K562 (cell line): ENCODE data around the gene GNRHR. TPM values are rescaled to one million over a fixed set of nuclear protein-coding genes. Genes with fewer than 3 reads are reported as not detected.

Experiments
- AFF4 ChIP-seq: sonication (generic); formaldehyde crosslinking; IDR thresholded peaks from 2 replicates; pipeline ENCODE4 v1.8.0; 2023; ENCODE audit warnings: mild to moderate bottlenecking, missing genetic modification reagents
- E2F6 ChIP-seq, 2 experiments: IDR thresholded peaks; 2 replicates each; pipeline ENCODE4 v1.6.1; 2011; ENCODE audit warnings: borderline replicate concordance in 1 of 2, control low read depth in 1 of 2, low read depth in 1 of 2, low read length in 1 of 2, mild to moderate bottlenecking in 1 of 2, mixed read lengths in 1 of 2, moderate library complexity in 1 of 2; ENCODE audit not compliant: insufficient read depth in 1 of 2, insufficient read length in 1 of 2, poor library complexity in 1 of 2, severe bottlenecking in 1 of 2; ENCODE audit errors: extremely low read depth in 1 of 2
- EGR1 ChIP-seq: fragments of 450-650 bp; conservative IDR thresholded peaks from 2 replicates; pipeline ENCODE4 v1.6.1; 2017; ENCODE audit warnings: mild to moderate bottlenecking
- FOXA3 ChIP-seq, 2 experiments: fragments of 450-650 bp in 1 of 2; sonication (generic) in 1 of 2; formaldehyde crosslinking; IDR thresholded peaks in 1 of 2; conservative IDR thresholded peaks in 1 of 2; 2 replicates each; pipeline versions ENCODE4 v1.4.0 to v1.8.0; 2020 to 2022; ENCODE audit warnings: mild to moderate bottlenecking in 2 of 2, missing genetic modification reagents in 1 of 2
- FOXK2 ChIP-seq, 2 experiments: fragments of 450-650 bp; IDR thresholded peaks in 1 of 2; conservative IDR thresholded peaks in 1 of 2; 2 replicates each; pipeline ENCODE4 v1.6.1; 2016; ENCODE audit warnings: low read depth in 2 of 2, mild to moderate bottlenecking in 1 of 2
- HNRNPH1 ChIP-seq: fragments of 200-400 bp; formaldehyde crosslinking; optimal IDR thresholded peaks from 2 replicates; pipeline ENCODE3; 2017; ENCODE audit warnings: low read depth, mild to moderate bottlenecking, low read length, moderate library complexity
- HOXB6 ChIP-seq: fragments of 250-450 bp; sonication (Bioruptor Pico); IDR thresholded peaks from 2 replicates; pipeline ENCODE4 v1.5.1; 2022; ENCODE audit warnings: mild to moderate bottlenecking, borderline replicate concordance
- KLF16 ChIP-seq: IDR thresholded peaks from 2 replicates; pipeline ENCODE4 v1.6.1; 2016; ENCODE audit warnings: antibody characterized with exemption
- MIER1 ChIP-seq: fragments of 450-650 bp; IDR thresholded peaks from 2 replicates; pipeline ENCODE4 v1.6.1; 2016; ENCODE audit warnings: antibody characterized with exemption, mild to moderate bottlenecking, low read depth
- NCOA2 ChIP-seq, 2 experiments: fragments of 450-650 bp; IDR thresholded peaks; 2 replicates each; pipeline ENCODE4 v1.6.1; 2018; ENCODE audit warnings: mild to moderate bottlenecking in 2 of 2, moderate library complexity in 1 of 2; ENCODE audit not compliant: partially characterized antibody in 2 of 2
- NELFE ChIP-seq: IDR thresholded peaks from 2 replicates; pipeline ENCODE4 v1.6.1; 2011; ENCODE audit warnings: mild to moderate bottlenecking; ENCODE audit not compliant: insufficient read depth, insufficient read length
- NFIC ChIP-seq: fragments of 450-650 bp; IDR thresholded peaks from 2 replicates; pipeline ENCODE4 v1.6.1; 2017; ENCODE audit warnings: mild to moderate bottlenecking, inconsistent platforms
- NRF1 ChIP-seq, 2 experiments: fragments of 450-650 bp; IDR thresholded peaks in 1 of 2; conservative IDR thresholded peaks in 1 of 2; 2 replicates each; pipeline ENCODE4 v1.6.1; 2014; ENCODE audit warnings: mild to moderate bottlenecking in 2 of 2
- PHF21A ChIP-seq: fragments of 450-650 bp; IDR thresholded peaks from 2 replicates; pipeline ENCODE4 v1.6.1; 2017; ENCODE audit warnings: low read depth, borderline replicate concordance
- POLR2B ChIP-seq: fragments of 450-650 bp; IDR thresholded peaks from 2 replicates; pipeline ENCODE4 v1.6.1; 2018; ENCODE audit warnings: low read depth; ENCODE audit not compliant: partially characterized antibody
- SMAD1 ChIP-seq: fragments of 150-350 bp; IDR thresholded peaks from 2 replicates; pipeline ENCODE4 v1.6.1; 2014; ENCODE audit warnings: low read length, low read depth; ENCODE audit not compliant: partially characterized antibody
- SOX6 ChIP-seq: fragments of 450-650 bp; IDR thresholded peaks from 2 replicates; pipeline ENCODE4 v1.6.1; 2014; ENCODE audit warnings: mild to moderate bottlenecking
- TAL1 ChIP-seq: fragments of 450-650 bp; IDR thresholded peaks from 2 replicates; pipeline ENCODE4 v1.6.1; 2016; ENCODE audit warnings: mild to moderate bottlenecking
- TCF3 ChIP-seq: sonication (generic); formaldehyde crosslinking; IDR thresholded peaks from 2 replicates; pipeline ENCODE4 v1.4.0; 2020; ENCODE audit warnings: mild to moderate bottlenecking, missing genetic modification reagents
- ZNF134 ChIP-seq: fragments of 250-450 bp; sonication (Bioruptor Pico); conservative IDR thresholded peaks from 2 replicates; pipeline ENCODE4 v1.4.0; 2020
- ZNF165 ChIP-seq: fragments of 250-450 bp; sonication (Bioruptor Pico); IDR thresholded peaks from 2 replicates; pipeline ENCODE4 v1.4.0; 2020; ENCODE audit warnings: borderline replicate concordance
- ZNF274 ChIP-seq: IDR thresholded peaks from 2 replicates; pipeline ENCODE4 v1.6.1; 2011; ENCODE audit warnings: low read depth, mild to moderate bottlenecking, low read length, moderate library complexity, borderline replicate concordance
- ZNF561 ChIP-seq: fragments of 450-650 bp; formaldehyde crosslinking; conservative IDR thresholded peaks from 2 replicates; pipeline ENCODE4 v1.4.0; 2020; ENCODE audit warnings: mild to moderate bottlenecking, moderate library complexity
- ZSCAN29 ChIP-seq: fragments of 450-650 bp; IDR thresholded peaks from 2 replicates; pipeline ENCODE4 v1.6.1; 2017
- polyA plus RNA-seq, 8 experiments: library from polyadenylated mRNA; depleted of rRNA in 4 of 8; stranded (reverse) in 5 of 8; unstranded in 3 of 8; fragments of >200 nt; fragmentation: Nextera tagmentation in 2 of 8; fragmentation: Illumina TruSeq in 1 of 8; extraction: Ambion mirVana in 2 of 8; extraction: Trizol in 1 of 8; gene quantifications; 2 replicates each; pipeline versions ENCODE4 v1.2.1 to v1.2.3, GENCODE V29; 2011 to 2014; ENCODE audit warnings: inconsistent platforms in 1 of 8, missing spikeins in 1 of 8
- total RNA-seq, 7 experiments: library from RNA; depleted of rRNA in 6 of 7; stranded (reverse); fragments of >200 nt in 6 of 7; fragmentation: Illumina TruSeq in 2 of 7; extraction: Trizol in 2 of 7; gene quantifications; 2 replicates each; pipeline versions ENCODE4 v1.2.1 to v1.2.3, GENCODE V29; 2011 to 2021; ENCODE audit warnings: low replicate concordance in 1 of 7
- TF ChIP-seq, protein P1 (sequence below): fragments of 250-450 bp; sonication (Bioruptor Pico); IDR thresholded peaks from 2 replicates; pipeline ENCODE4 v1.5.0; 2022; ENCODE audit warnings: mild to moderate bottlenecking

GNRHR gene
- total and polyA plus RNA-seq, 9 of the 15 experiments (the other 6 are each of a cell fraction or from before 2014, with no cell fraction given) = 0.06 to 0.13 TPM; not detected in 7

DNA sequence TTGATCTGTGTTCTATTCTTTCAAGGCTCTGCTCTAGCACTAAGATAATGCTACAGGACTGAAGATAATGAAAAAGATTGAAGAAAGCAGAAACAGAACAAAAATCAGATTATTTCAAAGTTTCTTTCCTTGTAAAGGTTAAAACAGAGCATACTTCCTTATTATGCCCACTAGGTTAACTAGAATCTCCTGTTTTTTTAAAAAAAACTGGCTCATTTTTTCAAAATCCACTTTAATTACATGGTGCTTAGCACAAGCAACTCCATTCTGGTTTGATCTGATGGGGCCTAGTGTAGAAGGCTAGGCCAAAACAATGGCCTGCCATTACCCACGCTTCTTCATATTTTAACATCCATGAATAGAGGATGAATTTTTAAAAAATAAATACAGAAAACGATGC lies 52.0 kb downstream of the GNRHR start (continued):
- TF ChIP-seq NFIC (no peak), POLR2B (no peak), EGR1 (no peak), ZSCAN29 (no peak), AFF4 (no peak), FOXA3 (CRISPR knock-in tag; conservative IDR thresholded peaks at IDR 0.05 in 1 of 2, IDR thresholded peaks at IDR 0.05 in 1 of 2) (no peak), TCF3 (no peak), MIER1 (no peak), SMAD1 (no peak), NRF1 (conservative IDR thresholded peaks at IDR 0.05 in 1 of 2, IDR thresholded peaks at IDR 0.05 in 1 of 2) (no peak), NCOA2 (IDR thresholded peaks at IDR 0.05; ENCODE audit: partially characterized antibody in 2 of 2) (no peak), ZNF274 (no peak), HNRNPH1 (no peak), E2F6 (IDR thresholded peaks at IDR 0.05; ENCODE audit: borderline replicate concordance in 1 of 2, extremely low read depth in 1 of 2, insufficient read depth in 1 of 2, insufficient read length in 1 of 2, low read depth in 1 of 2, low read length in 1 of 2, poor library complexity in 1 of 2, severe bottlenecking in 1 of 2) (no peak), SOX6 (no peak), ZNF561 (CRISPR knock-in tag) (no peak), ZNF134 (CRISPR knock-in tag) (peak; percentile 51; the same call in 1 of the 2 replicates), FOXK2 (conservative IDR thresholded peaks at IDR 0.05 in 1 of 2, IDR thresholded peaks at IDR 0.05 in 1 of 2; ENCODE audit: low read depth in 2 of 2) (no peak), PHF21A (no peak), ZNF165 (CRISPR knock-in tag) (no peak), TAL1 (no peak), HOXB6 (CRISPR knock-in tag) (no peak), NELFE (no peak), KLF16 (no peak)
- TF ChIP-seq, protein P1, sequence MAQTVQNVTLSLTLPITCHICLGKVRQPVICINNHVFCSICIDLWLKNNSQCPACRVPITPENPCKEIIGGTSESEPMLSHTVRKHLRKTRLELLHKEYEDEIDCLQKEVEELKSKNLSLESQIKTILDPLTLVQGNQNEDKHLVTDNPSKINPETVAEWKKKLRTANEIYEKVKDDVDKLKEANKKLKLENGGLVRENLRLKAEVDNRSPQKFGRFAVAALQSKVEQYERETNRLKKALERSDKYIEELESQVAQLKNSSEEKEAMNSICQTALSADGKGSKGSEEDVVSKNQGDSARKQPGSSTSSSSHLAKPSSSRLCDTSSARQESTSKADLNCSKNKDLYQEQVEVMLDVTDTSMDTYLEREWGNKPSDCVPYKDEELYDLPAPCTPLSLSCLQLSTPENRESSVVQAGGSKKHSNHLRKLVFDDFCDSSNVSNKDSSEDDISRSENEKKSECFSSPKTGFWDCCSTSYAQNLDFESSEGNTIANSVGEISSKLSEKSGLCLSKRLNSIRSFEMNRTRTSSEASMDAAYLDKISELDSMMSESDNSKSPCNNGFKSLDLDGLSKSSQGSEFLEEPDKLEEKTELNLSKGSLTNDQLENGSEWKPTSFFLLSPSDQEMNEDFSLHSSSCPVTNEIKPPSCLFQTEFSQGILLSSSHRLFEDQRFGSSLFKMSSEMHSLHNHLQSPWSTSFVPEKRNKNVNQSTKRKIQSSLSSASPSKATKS = no peak
